GM18517 (cell line): Measurements from ENCODE around the gene DNAH1.
"Not testable (repeated sequence)": the region's sequence is repeated elsewhere in the genome, so short reads cannot be mapped to it uniquely, and the experiment has no call there.

Experiments used
- ATAC-seq: cut with Tn5 transposase; IDR thresholded peaks from one replicate; pipeline ENCODE4 v1.9.1; 2021; ENCODE audit warnings: mild to moderate bottlenecking, moderate library complexity; ENCODE audit not compliant: unreplicated experiment

Gene DNAH1

GRCh38 chr3:52331906-52332305 is 15.8 kb downstream of the DNAH1 start:
- no peak for ATAC-seq

- ATAC-seq = no peak
Observed at GRCh38 chr3:52333869-52334557, 17.9 kb downstream of the DNAH1 start.

GRCh38 chr3:52338131-52338530 is 22.0 kb downstream of the DNAH1 start:
- ATAC-seq = not testable (repeated sequence)

- ATAC-seq = no peak
Observed at GRCh38 chr3:52339612-52340011, 23.5 kb downstream of the DNAH1 start.

GRCh38 chr3:52341123-52341522 is 25.0 kb downstream of the DNAH1 start:
- no peak for ATAC-seq

GRCh38 chr3:52343946-52344600 is 28.0 kb downstream of the DNAH1 start:
- no peak for ATAC-seq

GRCh38 chr3:52345521-52346109 is 29.5 kb downstream of the DNAH1 start:
- ATAC-seq = no peak

- no peak for ATAC-seq
Observed at GRCh38 chr3:52346623-52347530, 30.8 kb downstream of the DNAH1 start.

- no peak for ATAC-seq
Observed at GRCh38 chr3:52347716-52348635, 31.9 kb downstream of the DNAH1 start.

- no peak for ATAC-seq
Observed at GRCh38 chr3:52349131-52349530, 33.0 kb downstream of the DNAH1 start.

GRCh38 chr3:52349611-52350395 is 33.7 kb downstream of the DNAH1 start:
- no peak for ATAC-seq

- ATAC-seq = no peak
Observed at GRCh38 chr3:52350416-52350815, 34.3 kb downstream of the DNAH1 start.

GRCh38 chr3:52350981-52351761 is 35.1 kb downstream of the DNAH1 start:
- ATAC-seq = no peak

GRCh38 chr3:52351762-52352368 is 35.7 kb downstream of the DNAH1 start:
- no peak for ATAC-seq

GRCh38 chr3:52352566-52352965 is 36.4 kb downstream of the DNAH1 start:
- no peak for ATAC-seq

- ATAC-seq = no peak
Observed at GRCh38 chr3:52353291-52353855, 37.3 kb downstream of the DNAH1 start.

GRCh38 chr3:52354676-52355075 is 38.6 kb downstream of the DNAH1 start:
- no peak for ATAC-seq

- no peak for ATAC-seq
Observed at GRCh38 chr3:52355526-52355925, 39.4 kb downstream of the DNAH1 start.
